Activated naive CD8-positive, alpha-beta T cell treated with anti-CD3 and anti-CD28 coated beads, Interleukin-2, amount 50 U/mL, for 24 hours (primary cell): ENCODE results near the gene FHOD3.

ENCODE experiments used
- ATAC-seq: fragments of 150-1000 bp; cut with Tn5 transposase; one replicate; pipeline ENCODE4 v1.10.0; 2021
- DNase-seq: peaks from one replicate; pipeline ENCODE4 v3.0.0; 2021
- H3K27ac Mint-ChIP-seq: one replicate; pipeline ENCODE4 v1.8.0; 2021; ENCODE audit warnings: mild to moderate bottlenecking, mixed read lengths
- H3K27me3 Mint-ChIP-seq: one replicate; pipeline ENCODE4 v1.8.0; 2021; ENCODE audit warnings: mixed read lengths
- H3K36me3 Mint-ChIP-seq: one replicate; pipeline ENCODE4 v1.8.0; 2021; ENCODE audit warnings: low read depth, mixed read lengths
- H3K4me1 Mint-ChIP-seq: one replicate; pipeline ENCODE4 v1.8.0; 2021; ENCODE audit warnings: mixed read lengths
- H3K4me3 Mint-ChIP-seq: one replicate; pipeline ENCODE4 v1.8.0; 2021; ENCODE audit warnings: mild to moderate bottlenecking, moderate library complexity, mixed read lengths
- H3K9me3 Mint-ChIP-seq: one replicate; pipeline ENCODE4 v1.8.0; 2021; ENCODE audit warnings: mixed read lengths

Gene FHOD3

DNA sequence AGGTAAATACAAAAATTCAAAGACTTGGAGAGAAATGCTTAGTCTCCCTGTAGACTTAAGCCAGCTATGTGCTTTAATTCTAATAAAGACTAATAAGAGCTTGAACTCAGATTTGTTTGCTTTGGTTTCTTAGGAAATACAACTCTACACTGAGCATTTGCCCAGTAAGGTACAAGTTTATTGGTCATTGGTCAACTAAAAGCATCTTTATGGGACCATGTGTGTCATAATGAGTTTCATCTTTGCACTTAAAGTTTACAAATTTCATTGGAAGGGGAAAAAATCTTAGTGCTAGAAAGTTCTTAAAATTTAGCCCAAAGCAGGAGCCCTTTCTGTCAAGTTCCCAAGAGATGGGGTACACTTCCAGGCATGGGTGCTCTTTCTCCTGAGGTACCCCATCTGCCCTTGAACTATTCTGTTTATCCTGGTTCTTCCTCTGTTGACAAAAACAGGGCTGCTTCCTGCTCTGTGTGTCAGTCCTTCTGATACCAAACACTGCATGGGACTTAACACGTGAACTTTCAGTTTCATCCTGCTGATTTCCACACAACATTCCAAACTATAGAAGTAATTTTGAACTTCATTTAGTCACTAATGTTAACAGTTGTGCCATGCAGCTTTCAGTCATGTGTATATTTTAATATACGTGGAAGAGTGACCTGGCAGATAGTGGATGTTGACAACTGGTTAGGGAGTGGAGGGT lies 331.1 kb downstream of the FHOD3 start:
- H3K4me3 Mint-ChIP-seq, result no peak overlapping the region
- H3K9me3 Mint-ChIP-seq, result no peaks in the 10 kb centered on the region
- no peak overlapping the region for H3K27ac Mint-ChIP-seq
- ATAC-seq (no peak), DNase-seq (no peak)
- H3K36me3 Mint-ChIP-seq, result no peaks in the 10 kb centered on the region
- H3K4me1 Mint-ChIP-seq, result no peaks in the 10 kb centered on the region
- no peaks in the 10 kb centered on the region for H3K27me3 Mint-ChIP-seq

DNA sequence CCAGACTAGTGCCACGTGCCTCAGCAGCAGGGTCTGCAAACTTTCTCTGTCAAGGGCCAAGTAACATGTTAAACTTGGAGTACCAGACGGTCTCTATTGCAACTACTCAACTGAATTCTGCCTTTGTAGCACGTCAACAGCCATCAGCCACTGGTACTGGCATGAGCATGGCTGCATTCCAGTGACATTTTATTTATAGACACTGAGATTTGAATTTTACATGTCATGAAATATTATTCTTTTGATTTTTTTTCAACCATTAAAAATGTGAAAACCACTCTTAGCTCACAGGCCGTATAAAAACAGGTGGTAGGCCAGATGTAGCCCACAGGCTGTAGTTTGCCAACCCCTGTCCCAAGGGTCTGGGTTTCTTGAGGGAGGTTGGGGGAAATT lies 331.6 kb downstream of the FHOD3 start:
- no peak overlapping the region for H3K27ac Mint-ChIP-seq
- no peaks in the 10 kb centered on the region for H3K36me3 Mint-ChIP-seq
- no peak overlapping the region for H3K4me3 Mint-ChIP-seq
- no peaks in the 10 kb centered on the region for H3K9me3 Mint-ChIP-seq
- ATAC-seq (no peak), DNase-seq (no peak)
- no peaks in the 10 kb centered on the region for H3K4me1 Mint-ChIP-seq
- H3K27me3 Mint-ChIP-seq, result no peaks in the 10 kb centered on the region

DNA sequence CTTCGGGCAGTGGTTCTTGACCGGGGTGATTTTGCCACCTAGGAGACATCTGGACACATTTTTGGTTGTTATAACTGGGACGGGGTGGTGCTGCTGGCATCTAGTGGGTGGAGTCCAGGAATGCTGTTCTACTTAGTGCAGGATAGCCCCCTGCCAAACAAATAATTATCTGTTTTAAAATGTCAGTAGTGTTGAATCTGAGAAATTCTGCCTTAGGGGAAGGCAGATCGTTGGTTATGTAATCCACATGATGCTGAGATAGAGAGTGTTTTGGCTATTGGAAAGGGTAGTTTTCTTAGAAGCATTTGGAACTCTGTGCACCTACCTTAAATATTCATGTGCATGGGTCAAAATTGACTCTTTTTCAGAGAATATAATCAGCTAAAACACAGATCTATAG lies 332.3 kb downstream of the FHOD3 start:
- no peaks in the 10 kb centered on the region for H3K4me1 Mint-ChIP-seq
- ATAC-seq (no peak), DNase-seq (no peak)
- no peaks in the 10 kb centered on the region for H3K9me3 Mint-ChIP-seq
- H3K27ac Mint-ChIP-seq, result no peak overlapping the region
- no peaks in the 10 kb centered on the region for H3K27me3 Mint-ChIP-seq
- no peaks in the 10 kb centered on the region for H3K36me3 Mint-ChIP-seq
- H3K4me3 Mint-ChIP-seq, result no peak overlapping the region

DNA sequence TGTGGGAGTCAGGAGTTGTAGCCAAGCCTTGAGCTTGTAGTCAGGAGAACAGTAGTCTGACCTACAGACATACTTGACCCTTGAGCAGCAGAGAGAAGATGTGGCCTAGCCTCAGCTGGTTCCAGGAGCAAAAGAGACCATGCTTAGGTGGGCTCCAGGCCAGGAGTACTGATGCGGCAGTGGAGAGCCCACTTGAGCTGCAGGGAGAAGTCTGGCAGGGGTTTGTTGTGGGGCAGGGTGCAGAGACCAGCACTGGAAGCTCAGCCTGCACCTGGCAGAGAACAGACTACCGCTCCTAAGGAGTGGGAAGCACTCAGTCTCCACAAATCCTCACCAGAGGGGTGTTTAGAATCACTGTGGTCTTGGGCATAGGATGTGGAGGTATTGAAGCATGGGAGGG lies 333.4 kb downstream of the FHOD3 start:
- H3K9me3 Mint-ChIP-seq, result no peaks in the 10 kb centered on the region
- ATAC-seq (no peak), DNase-seq (no peak)
- no peaks in the 10 kb centered on the region for H3K36me3 Mint-ChIP-seq
- no peak overlapping the region for H3K4me3 Mint-ChIP-seq
- H3K27ac Mint-ChIP-seq, result no peak overlapping the region
- no peaks in the 10 kb centered on the region for H3K4me1 Mint-ChIP-seq
- no peaks in the 10 kb centered on the region for H3K27me3 Mint-ChIP-seq

DNA sequence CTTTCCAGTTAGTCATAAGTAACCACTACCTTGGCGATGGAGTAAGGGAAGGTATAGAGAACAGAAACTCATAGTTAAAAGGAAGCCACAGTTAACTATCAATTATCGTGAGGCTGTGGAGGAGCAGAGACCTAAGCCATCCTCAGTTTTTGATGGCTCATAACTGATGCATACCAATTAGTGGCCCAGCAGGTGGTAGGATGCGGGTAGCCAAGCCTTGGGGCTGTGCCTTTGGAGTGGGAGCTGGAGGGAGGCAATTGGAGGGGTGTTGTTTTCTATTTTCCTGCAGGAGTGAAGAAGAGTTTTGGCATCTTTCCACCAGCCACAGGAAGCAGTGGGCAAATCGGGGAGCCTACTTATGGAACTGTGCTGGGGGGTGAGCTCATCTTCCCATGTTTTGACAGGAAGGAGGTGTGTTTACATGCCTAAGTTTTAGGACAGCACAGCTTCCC lies 336.5 kb downstream of the FHOD3 start:
- H3K4me1 Mint-ChIP-seq, result no peaks in the 10 kb centered on the region
- no peak overlapping the region for H3K4me3 Mint-ChIP-seq
- H3K9me3 Mint-ChIP-seq, result no peaks in the 10 kb centered on the region
- H3K36me3 Mint-ChIP-seq, result no peaks in the 10 kb centered on the region
- no peaks in the 10 kb centered on the region for H3K27me3 Mint-ChIP-seq
- ATAC-seq (no peak), DNase-seq (no peak)
- no peak overlapping the region for H3K27ac Mint-ChIP-seq

DNA sequence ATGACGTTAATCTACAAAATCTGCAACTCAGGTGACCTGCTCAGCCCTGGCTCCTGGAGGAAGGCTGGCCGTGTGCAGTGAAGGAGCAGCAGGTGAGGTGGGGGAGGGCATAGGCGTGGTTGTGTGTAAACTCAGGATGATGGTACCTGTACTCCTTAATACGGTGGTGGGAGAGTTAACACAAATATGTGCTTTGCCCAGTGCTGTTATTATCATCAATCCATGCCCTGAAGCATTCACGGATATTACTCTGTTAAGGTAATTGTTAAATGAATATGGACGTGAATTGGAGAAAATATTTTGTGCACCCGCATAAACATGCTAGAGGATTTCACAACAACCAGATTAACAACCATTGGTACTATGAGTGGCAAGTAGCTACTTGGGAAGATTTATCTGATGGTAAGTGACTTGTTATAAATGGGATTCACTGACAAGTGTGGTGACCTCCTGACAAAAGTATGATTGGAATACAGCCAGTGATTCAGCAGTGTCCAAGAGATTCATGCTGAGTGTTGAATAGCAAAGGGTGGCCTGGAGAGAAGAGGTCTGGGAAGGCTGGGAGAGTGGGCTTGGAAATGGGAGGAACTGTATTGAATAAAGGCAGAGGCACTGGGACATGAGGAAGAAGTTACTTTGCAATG lies 337.2 kb downstream of the FHOD3 start:
- Mint-ChIP-seq H3K9me3 (no peaks in the 10 kb centered on the region), H3K27me3 (no peaks in the 10 kb centered on the region), H3K4me1 (no peaks in the 10 kb centered on the region), H3K27ac (no peak overlapping the region), H3K4me3 (no peak overlapping the region), H3K36me3 (no peaks in the 10 kb centered on the region)
- no peak for DNase-seq
- no peak for ATAC-seq

DNA sequence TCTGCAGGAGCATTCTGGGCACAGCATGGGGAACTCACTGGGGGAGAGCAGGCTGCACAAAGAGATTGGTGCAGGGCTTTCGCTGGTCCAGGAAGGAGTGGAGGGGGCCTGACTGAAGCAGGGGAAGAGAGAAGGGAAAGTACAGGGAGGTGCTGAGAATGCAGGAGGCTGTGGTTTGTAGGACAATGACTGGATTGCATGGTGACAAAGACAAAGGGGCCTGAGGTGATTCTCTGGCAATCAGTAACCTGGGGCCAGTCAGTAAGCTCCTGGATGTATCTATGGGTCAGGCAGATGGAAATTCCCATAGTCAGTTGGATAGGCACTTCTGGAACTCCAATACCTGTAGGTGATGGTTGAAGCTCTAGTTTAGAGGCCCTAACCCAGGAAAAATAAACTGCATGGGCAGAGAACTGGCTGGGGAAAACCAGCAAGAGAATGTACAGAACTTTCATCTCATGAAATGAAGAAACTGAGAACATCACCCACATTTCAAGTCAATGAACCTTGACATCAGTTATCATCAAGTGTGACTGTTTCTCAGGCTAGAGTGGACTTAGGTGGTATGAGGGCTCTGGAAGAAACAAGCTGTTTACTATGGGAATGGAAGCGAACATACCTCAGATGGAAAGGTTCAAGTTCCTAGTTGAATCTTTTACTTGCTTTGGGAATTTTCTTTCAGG lies 338.0 kb downstream of the FHOD3 start:
- no peaks in the 10 kb centered on the region for H3K27me3 Mint-ChIP-seq
- H3K27ac Mint-ChIP-seq, result no peak overlapping the region
- no peaks in the 10 kb centered on the region for H3K9me3 Mint-ChIP-seq
- no peaks in the 10 kb centered on the region for H3K36me3 Mint-ChIP-seq
- H3K4me1 Mint-ChIP-seq, result no peaks in the 10 kb centered on the region
- DNase-seq, result no peak
- no peak overlapping the region for H3K4me3 Mint-ChIP-seq
- no peak for ATAC-seq

DNA sequence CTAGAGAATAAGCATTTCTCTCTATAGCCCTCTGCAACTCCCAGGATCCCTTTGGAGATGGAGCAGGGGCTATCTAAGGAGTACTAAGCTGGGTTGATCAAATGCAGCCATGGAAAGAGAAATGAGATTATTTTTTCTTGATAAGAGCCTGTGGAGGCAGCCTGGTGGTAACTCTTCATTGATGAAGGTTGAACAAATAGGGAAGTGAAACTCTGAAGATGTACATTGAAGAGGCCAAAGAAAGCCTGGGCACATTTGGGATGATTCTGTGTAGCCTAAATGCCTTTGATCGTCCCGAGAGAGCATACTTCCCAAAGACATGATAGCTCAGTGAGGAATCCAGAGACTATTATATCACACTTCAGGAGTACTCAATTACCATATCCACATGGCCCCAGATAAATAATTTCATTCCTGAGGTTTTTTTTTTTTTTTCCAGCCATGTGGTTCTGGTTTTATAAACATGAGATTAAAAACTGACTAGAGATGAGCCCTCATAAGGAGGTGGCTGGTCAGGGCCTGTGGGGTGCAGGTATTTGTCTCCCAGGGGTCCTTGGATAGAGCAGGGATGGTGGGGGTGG lies 338.8 kb downstream of the FHOD3 start:
- H3K4me1 Mint-ChIP-seq, result no peaks in the 10 kb centered on the region
- ATAC-seq (no peak), DNase-seq (no peak)
- no peaks in the 10 kb centered on the region for H3K9me3 Mint-ChIP-seq
- H3K27ac Mint-ChIP-seq, result no peak overlapping the region
- H3K36me3 Mint-ChIP-seq, result no peaks in the 10 kb centered on the region
- peaks cover 1% of the 10 kb centered on the region for H3K27me3 Mint-ChIP-seq
- H3K4me3 Mint-ChIP-seq, result no peak overlapping the region

DNA sequence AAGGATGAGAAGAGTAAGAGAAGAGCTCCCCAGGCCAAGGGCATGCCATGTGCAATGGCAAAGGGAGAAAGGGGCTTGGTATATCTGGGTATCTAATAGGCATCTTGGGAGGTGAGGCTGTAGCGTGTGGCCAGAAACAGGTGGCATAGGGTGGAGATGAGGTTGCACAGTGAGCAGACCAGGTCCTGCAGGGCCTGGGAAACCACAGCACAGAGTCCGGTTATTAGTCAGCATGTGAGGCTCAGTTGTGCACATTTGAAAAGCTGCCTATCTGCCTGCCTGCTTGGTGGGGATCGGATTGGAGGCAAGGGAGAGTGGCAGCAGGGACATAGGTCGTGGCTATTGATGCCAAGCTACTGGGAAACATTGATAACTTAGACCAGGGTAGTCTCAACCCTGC lies 340.7 kb downstream of the FHOD3 start:
- ATAC-seq (no peak), DNase-seq (no peak)
- H3K9me3 Mint-ChIP-seq, result no peaks in the 10 kb centered on the region
- peaks cover 3% of the 10 kb centered on the region for H3K27me3 Mint-ChIP-seq
- no peak overlapping the region for H3K4me3 Mint-ChIP-seq
- H3K36me3 Mint-ChIP-seq, result no peaks in the 10 kb centered on the region
- no peak overlapping the region for H3K27ac Mint-ChIP-seq
- H3K4me1 Mint-ChIP-seq, result no peaks in the 10 kb centered on the region

DNA sequence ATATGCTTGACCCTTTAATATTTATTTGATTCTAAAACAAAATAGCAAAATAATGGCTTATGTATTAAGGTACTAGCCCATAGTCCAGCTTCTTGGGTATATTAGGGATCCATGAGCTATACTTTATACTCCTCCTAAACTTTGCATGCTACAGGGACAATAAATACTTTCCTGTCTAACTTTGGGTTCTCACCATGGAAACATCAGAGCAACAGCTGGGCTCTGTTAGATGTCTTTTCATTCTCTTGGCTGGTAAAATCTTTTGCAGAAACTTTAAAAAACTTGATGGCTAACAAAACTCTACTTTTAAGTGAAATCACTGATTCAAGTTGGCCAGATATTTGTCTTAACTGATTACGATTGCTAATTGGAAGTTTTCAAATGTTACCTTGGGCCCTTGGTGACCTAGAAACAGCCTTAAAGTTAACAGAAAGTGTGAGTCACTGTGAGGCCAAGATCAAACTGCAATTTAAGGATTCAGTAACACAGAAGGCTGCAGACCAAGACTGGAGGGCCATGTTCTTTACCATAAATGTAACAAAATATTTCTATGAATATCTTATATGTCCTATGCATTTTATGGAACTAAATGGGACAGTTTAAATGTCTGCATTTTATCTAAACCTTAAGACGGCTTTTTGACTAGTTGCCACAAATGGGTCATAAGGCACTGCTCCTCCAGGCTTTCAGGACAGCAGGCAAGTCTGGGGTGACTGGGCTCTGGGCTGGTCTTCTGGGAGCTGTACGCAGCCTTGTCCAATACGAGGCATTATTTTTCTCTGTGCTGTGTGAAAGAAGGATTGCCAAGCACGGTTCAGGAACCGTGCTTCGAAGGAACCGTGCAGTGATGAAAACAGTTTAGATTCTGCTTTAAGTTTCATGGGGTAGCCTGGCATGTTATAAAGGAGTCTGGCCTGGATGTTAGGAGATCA lies 342.8 kb downstream of the FHOD3 start:
- Mint-ChIP-seq H3K36me3 (no peaks in the 10 kb centered on the region), H3K27me3 (peaks cover 3% of the 10 kb centered on the region), H3K4me1 (no peaks in the 10 kb centered on the region), H3K4me3 (no peak overlapping the region), H3K9me3 (no peaks in the 10 kb centered on the region), H3K27ac (no peak overlapping the region)
- no peak for ATAC-seq
- no peak for DNase-seq

DNA sequence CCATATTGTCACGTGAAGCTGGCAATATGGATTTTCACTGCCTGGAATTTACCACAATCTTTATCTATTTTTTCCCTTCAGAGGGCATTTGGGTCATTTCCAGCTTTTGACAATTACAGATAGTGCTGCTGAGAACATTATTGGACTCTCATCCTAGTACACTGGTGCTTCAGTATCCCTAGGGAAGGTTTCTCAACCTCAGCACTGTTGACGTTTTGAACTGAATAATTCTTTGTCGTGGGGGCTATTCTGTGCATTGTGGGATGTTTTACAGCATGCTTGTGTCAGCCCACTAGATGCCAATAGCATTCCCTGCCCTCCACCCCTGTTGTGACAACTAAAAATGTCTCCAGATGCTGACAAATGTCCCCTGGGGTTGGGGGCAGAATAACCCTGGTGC lies 345.5 kb downstream of the FHOD3 start:
- peaks cover 6% of the 10 kb centered on the region for H3K27me3 Mint-ChIP-seq
- H3K4me3 Mint-ChIP-seq, result no peak overlapping the region
- H3K36me3 Mint-ChIP-seq, result no peaks in the 10 kb centered on the region
- H3K27ac Mint-ChIP-seq, result no peak overlapping the region
- H3K4me1 Mint-ChIP-seq, result no peaks in the 10 kb centered on the region
- H3K9me3 Mint-ChIP-seq, result no peaks in the 10 kb centered on the region
- DNase-seq (no peak), ATAC-seq (no peak)

DNA sequence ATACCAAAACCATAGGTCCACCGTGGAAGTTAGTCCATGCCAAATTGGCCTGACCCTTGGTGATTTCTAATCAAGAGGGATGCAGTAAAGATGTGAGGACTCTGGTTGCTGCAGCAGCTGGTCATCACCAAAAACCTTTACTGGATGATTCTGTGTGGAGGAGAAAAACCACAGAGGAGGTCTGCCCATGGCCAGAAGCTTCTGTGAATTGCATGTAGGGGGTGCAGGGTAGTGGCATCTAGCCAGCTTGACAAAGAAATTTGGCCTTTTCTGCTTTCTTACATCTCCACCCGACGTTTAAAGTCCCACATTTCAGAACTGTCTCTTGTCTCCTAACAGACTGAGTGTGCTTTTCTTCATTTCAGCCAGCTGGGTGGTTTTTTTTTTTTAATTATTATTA lies 351.3 kb downstream of the FHOD3 start:
- peaks cover 7% of the 10 kb centered on the region for H3K27me3 Mint-ChIP-seq
- no peak overlapping the region for H3K27ac Mint-ChIP-seq
- H3K4me3 Mint-ChIP-seq, result no peak overlapping the region
- H3K4me1 Mint-ChIP-seq, result no peaks in the 10 kb centered on the region
- H3K9me3 Mint-ChIP-seq, result no peaks in the 10 kb centered on the region
- no peak for ATAC-seq
- DNase-seq, result no peak
- H3K36me3 Mint-ChIP-seq, result no peaks in the 10 kb centered on the region

DNA sequence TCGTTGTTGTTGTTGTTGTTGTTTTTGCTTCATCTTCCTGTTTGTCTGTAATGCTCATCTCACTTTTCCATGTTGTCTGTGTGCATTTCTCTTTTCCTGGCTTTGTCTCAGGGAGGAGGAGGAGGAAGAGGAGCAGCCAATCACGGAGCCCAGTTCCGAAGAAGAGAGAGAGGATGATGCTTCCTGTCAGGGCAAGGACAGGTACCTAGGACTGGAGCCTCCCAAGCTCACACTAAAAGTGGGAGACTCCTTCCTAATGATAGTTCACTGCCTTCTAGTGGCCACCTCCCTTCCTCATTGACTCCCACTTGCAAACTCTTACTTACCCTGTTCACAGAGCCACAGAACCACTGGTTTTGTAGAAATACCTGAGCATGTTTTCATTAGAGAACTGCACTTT lies 351.7 kb downstream of the FHOD3 start:
- no peak for ATAC-seq
- no peak for DNase-seq
- no peak overlapping the region for H3K27ac Mint-ChIP-seq
- no peaks in the 10 kb centered on the region for H3K4me1 Mint-ChIP-seq
- no peak overlapping the region for H3K4me3 Mint-ChIP-seq
- peaks cover 7% of the 10 kb centered on the region for H3K27me3 Mint-ChIP-seq
- H3K36me3 Mint-ChIP-seq, result no peaks in the 10 kb centered on the region
- no peaks in the 10 kb centered on the region for H3K9me3 Mint-ChIP-seq

DNA sequence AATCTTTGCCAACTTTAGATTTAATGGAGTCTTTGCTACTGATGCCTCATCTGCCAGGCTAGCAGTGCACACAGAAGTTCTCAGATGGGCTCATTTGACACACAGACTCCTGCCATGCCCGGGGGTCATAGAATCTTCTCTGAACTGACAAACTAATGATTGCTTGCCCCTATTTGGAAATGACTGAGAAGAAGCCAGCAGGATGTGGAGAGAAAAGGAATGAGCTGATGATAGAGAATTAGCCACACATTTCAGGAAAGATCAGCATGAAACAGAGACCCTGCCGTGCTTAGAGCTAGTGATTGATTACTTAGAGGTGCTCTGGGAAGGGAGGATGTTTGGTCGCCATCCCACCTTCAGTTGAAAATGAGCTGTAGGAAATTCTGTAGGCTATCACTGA lies 352.8 kb downstream of the FHOD3 start:
- Mint-ChIP-seq H3K4me1 (no peaks in the 10 kb centered on the region), H3K27ac (no peak overlapping the region), H3K4me3 (no peak overlapping the region), H3K9me3 (no peaks in the 10 kb centered on the region), H3K27me3 (peaks cover 7% of the 10 kb centered on the region), H3K36me3 (no peaks in the 10 kb centered on the region)
- ATAC-seq (no peak), DNase-seq (no peak)
